Measurements from ENCODE around the gene TMEM40. TPM values are rescaled to one million over a fixed set of nuclear protein-coding genes. Genes with fewer than 3 reads are reported as not detected.
"Not testable (repeated sequence)": the region's sequence is repeated elsewhere in the genome, so short reads cannot be mapped to it uniquely, and the experiment has no call there.

The TMEM40 gene
- total RNA-seq, 8 experiments from 2014 or later, result 0.28 to 2.2 (median 1.5) TPM; not detected in 4

GRCh38 chr3:12737319-12737718 lies 21.7 kb downstream of the TMEM40 start:
- ATAC-seq (replicated peaks in 6 of 8), result no peak
- WGBS, 10 experiments, result 60 to 82% (median 69%) methylated on average over 1 to 2 of the region's 2 CpGs; no CpG with 5 or more reads in 6 of the 10 experiments
- Histone ChIP-seq H3K4me3 (no peak overlapping the region), H3K4me1 (replicated peaks in 1 of 2) (no peaks in the 10 kb centered on the region), H3K27ac (no peak overlapping the region)
- in situ Hi-C loops (cut with MboI; ENCODE audit: low pct_unique_long_range_greater_than_20kb in 2 of 9, low sequenced_read_pairs in 9 of 9, unreplicated experiment in 9 of 9), result no loop called here

- ATAC-seq (replicated peaks in 6 of 8), result no peak
- H3K27ac ChIP-seq, result no peak overlapping the region
- WGBS, 10 experiments, result 29 to 88% (median 76%) methylated on average over 1 to 4 of the region's 4 CpGs; no CpG with 5 or more reads in 2 of the 10 experiments
- in situ Hi-C loops (cut with MboI; ENCODE audit: low pct_unique_long_range_greater_than_20kb in 2 of 9, low sequenced_read_pairs in 9 of 9, unreplicated experiment in 9 of 9), result no loop called here
- no peak overlapping the region for H3K4me3 ChIP-seq
- no peaks in the 10 kb centered on the region for H3K4me1 ChIP-seq (replicated peaks in 1 of 2)
Observed at GRCh38 chr3:12734960-12735359, 24.1 kb downstream of the TMEM40 start.

GRCh38 chr3:12733566-12733965 lies 25.5 kb downstream of the TMEM40 start:
- in situ Hi-C loops (cut with MboI; ENCODE audit: low pct_unique_long_range_greater_than_20kb in 2 of 9, low sequenced_read_pairs in 9 of 9, unreplicated experiment in 9 of 9), result no loop called here
- H3K4me1 ChIP-seq (replicated peaks in 1 of 2), result peaks cover 0 to 2% of the 10 kb centered on the region in 2 donors
- 0 to 83% (median 66%) methylated on average over 1 to 3 of the region's 3 CpGs; no CpG with 5 or more reads in 1 of the 10 experiments for WGBS, 10 experiments
- no peak for ATAC-seq (replicated peaks in 6 of 8)
- H3K27ac ChIP-seq, result no peak overlapping the region
- no peak overlapping the region for H3K4me3 ChIP-seq

- no peak overlapping the region for H3K4me3 ChIP-seq
- ATAC-seq (replicated peaks in 6 of 8), result no peak
- whole genome bisulfite sequencing, 10 experiments, result 41 to 100% (median 76%) methylated on average over 2 to 4 of the region's 4 CpGs; no CpG with 5 or more reads in 1 of the 10 experiments
- in situ Hi-C loops (cut with MboI; ENCODE audit: low pct_unique_long_range_greater_than_20kb in 2 of 9, low sequenced_read_pairs in 9 of 9, unreplicated experiment in 9 of 9), result no loop called here
- H3K4me1 ChIP-seq (replicated peaks in 1 of 2), result peaks cover 0 to 2% of the 10 kb centered on the region in 2 donors
- H3K27ac ChIP-seq, result no peak overlapping the region
Observed at GRCh38 chr3:12730506-12731242, 28.4 kb downstream of the TMEM40 start.

GRCh38 chr3:12729051-12729651 lies 29.9 kb downstream of the TMEM40 start:
- Histone ChIP-seq H3K27ac (no peak overlapping the region), H3K4me1 (replicated peaks in 1 of 2) (peaks cover 0 to 2% of the 10 kb centered on the region in 2 donors), H3K4me3 (no peak overlapping the region)
- in situ Hi-C loops (cut with MboI; ENCODE audit: low pct_unique_long_range_greater_than_20kb in 2 of 9, low sequenced_read_pairs in 9 of 9, unreplicated experiment in 9 of 9), result no loop called here
- WGBS, 10 experiments, result 14 to 100% (median 56%) methylated on average over 1 to 7 of the region's 7 CpGs; no CpG with 5 or more reads in 1 of the 10 experiments
- ATAC-seq (replicated peaks in 6 of 8), result peak in 6 of 8 experiments; percentile 32 to 90 (median 70)

GRCh38 chr3:12727937-12728336 lies 31.1 kb downstream of the TMEM40 start:
- peaks cover 0 to 2% of the 10 kb centered on the region in 2 donors for H3K4me1 ChIP-seq (replicated peaks in 1 of 2)
- 14 to 80% (median 69%) methylated on average over 1 to 2 of the region's 2 CpGs; no CpG with 5 or more reads in 6 of the 10 experiments for WGBS, 10 experiments
- in situ Hi-C loops (cut with MboI; ENCODE audit: low pct_unique_long_range_greater_than_20kb in 2 of 9, low sequenced_read_pairs in 9 of 9, unreplicated experiment in 9 of 9), result no loop called here
- H3K27ac ChIP-seq, result no peak overlapping the region
- H3K4me3 ChIP-seq, result no peak overlapping the region
- ATAC-seq (replicated peaks in 6 of 8), result no peak

GRCh38 chr3:12727481-12727880 lies 31.6 kb downstream of the TMEM40 start:
- H3K4me3 ChIP-seq, result no peak overlapping the region
- in situ Hi-C loops (cut with MboI; ENCODE audit: low pct_unique_long_range_greater_than_20kb in 2 of 9, low sequenced_read_pairs in 9 of 9, unreplicated experiment in 9 of 9), result no loop called here
- peaks cover 0 to 2% of the 10 kb centered on the region in 2 donors for H3K4me1 ChIP-seq (replicated peaks in 1 of 2)
- ATAC-seq (replicated peaks in 6 of 8), result no peak
- 40 to 100% (median 73%) methylated on average over 1 to 3 of the region's 3 CpGs; no CpG with 5 or more reads in 3 of the 10 experiments for WGBS, 10 experiments
- no peak overlapping the region for H3K27ac ChIP-seq

- H3K4me3 ChIP-seq, result no peak overlapping the region
- H3K27ac ChIP-seq, result no peak overlapping the region
- in situ Hi-C loops (cut with MboI; ENCODE audit: low pct_unique_long_range_greater_than_20kb in 2 of 9, low sequenced_read_pairs in 9 of 9, unreplicated experiment in 9 of 9), result no loop called here
- peaks cover 0 to 2% of the 10 kb centered on the region in 2 donors for H3K4me1 ChIP-seq (replicated peaks in 1 of 2)
- ATAC-seq (replicated peaks in 6 of 8), result no peak
- WGBS, 10 experiments, result 67 to 80% (median 71%) methylated on average over 1 of the region's 1 CpG; no CpG with 5 or more reads in 5 of the 10 experiments
Observed at GRCh38 chr3:12725436-12725835, 33.6 kb downstream of the TMEM40 start.

GRCh38 chr3:12724794-12725193 lies 34.3 kb downstream of the TMEM40 start:
- 0 to 90% (median 64%) methylated on average over 1 to 4 of the region's 4 CpGs; no CpG with 5 or more reads in 2 of the 10 experiments for WGBS, 10 experiments
- in situ Hi-C loops (cut with MboI; ENCODE audit: low pct_unique_long_range_greater_than_20kb in 2 of 9, low sequenced_read_pairs in 9 of 9, unreplicated experiment in 9 of 9), result no loop called here
- ATAC-seq (replicated peaks in 6 of 8), result no peak
- Histone ChIP-seq H3K4me3 (no peak overlapping the region), H3K4me1 (replicated peaks in 1 of 2) (peaks cover 0 to 4% of the 10 kb centered on the region in 2 donors), H3K27ac (no peak overlapping the region)

GRCh38 chr3:12723362-12723761 lies 35.7 kb downstream of the TMEM40 start:
- H3K4me1 ChIP-seq (replicated peaks in 1 of 2); H3K4me3 ChIP-seq; in situ Hi-C loops (cut with MboI; ENCODE audit: low pct_unique_long_range_greater_than_20kb in 2 of 9, low sequenced_read_pairs in 9 of 9, unreplicated experiment in 9 of 9); H3K27ac ChIP-seq: not testable (repeated sequence)
- peak in 1 of 8 experiments; percentile 28 for ATAC-seq (replicated peaks in 6 of 8)

- Histone ChIP-seq H3K4me1 (replicated peaks in 1 of 2) (peaks cover 0 to 4% of the 10 kb centered on the region in 2 donors), H3K27ac (no peak overlapping the region), H3K4me3 (no peak overlapping the region)
- ATAC-seq (replicated peaks in 6 of 8), result no peak
- 55 to 100% (median 69%) methylated on average over 1 to 3 of the region's 3 CpGs; no CpG with 5 or more reads in 2 of the 10 experiments for WGBS, 10 experiments
- in situ Hi-C loops (cut with MboI; ENCODE audit: low pct_unique_long_range_greater_than_20kb in 2 of 9, low sequenced_read_pairs in 9 of 9, unreplicated experiment in 9 of 9), result no loop called here
Observed at GRCh38 chr3:12722226-12722625, 36.8 kb downstream of the TMEM40 start.

- Histone ChIP-seq H3K27ac (no peak overlapping the region), H3K4me1 (replicated peaks in 1 of 2) (peaks cover 0 to 4% of the 10 kb centered on the region in 2 donors), H3K4me3 (peak overlapping the region in 2 of 5 donors; percentile 12 to 18)
- in situ Hi-C loops (cut with MboI; ENCODE audit: low pct_unique_long_range_greater_than_20kb in 2 of 9, low sequenced_read_pairs in 9 of 9, unreplicated experiment in 9 of 9), result no loop called here
- WGBS, 10 experiments, result 0 to 69% (median 18%) methylated on average over 2 to 13 of the region's 17 CpGs
- peak; percentile 88 to 99 (median 94) for ATAC-seq (replicated peaks in 6 of 8)
Observed at GRCh38 chr3:12719984-12720898, 38.8 kb downstream of the TMEM40 start.
